G401 (cell line): ENCODE results near the gene GNB2. TPM values are rescaled to one million over a fixed set of nuclear protein-coding genes. Genes with fewer than 3 reads are reported as not detected.

ENCODE experiments used
- DNase-seq: peaks from one replicate; pipeline ENCODE4 v3.0.0-alpha.2; 2015; ENCODE audit warnings: low spot score
- in situ Hi-C: cut with HindIII; loops from 2 replicates; pipeline ENCODE4 v1.10.0; 2016; ENCODE audit warnings: low sequenced_read_pairs, mixed read lengths
- total RNA-seq: library from RNA; depleted of rRNA; stranded (reverse); fragments of >200 nt; shearing (Covaris generic); gene quantifications from 2 replicates; pipeline ENCODE4 v1.2.3, GENCODE V29; 2014

GNB2 gene
- total RNA-seq, 1 experiment from 2014 or later = 241 TPM

DNA sequence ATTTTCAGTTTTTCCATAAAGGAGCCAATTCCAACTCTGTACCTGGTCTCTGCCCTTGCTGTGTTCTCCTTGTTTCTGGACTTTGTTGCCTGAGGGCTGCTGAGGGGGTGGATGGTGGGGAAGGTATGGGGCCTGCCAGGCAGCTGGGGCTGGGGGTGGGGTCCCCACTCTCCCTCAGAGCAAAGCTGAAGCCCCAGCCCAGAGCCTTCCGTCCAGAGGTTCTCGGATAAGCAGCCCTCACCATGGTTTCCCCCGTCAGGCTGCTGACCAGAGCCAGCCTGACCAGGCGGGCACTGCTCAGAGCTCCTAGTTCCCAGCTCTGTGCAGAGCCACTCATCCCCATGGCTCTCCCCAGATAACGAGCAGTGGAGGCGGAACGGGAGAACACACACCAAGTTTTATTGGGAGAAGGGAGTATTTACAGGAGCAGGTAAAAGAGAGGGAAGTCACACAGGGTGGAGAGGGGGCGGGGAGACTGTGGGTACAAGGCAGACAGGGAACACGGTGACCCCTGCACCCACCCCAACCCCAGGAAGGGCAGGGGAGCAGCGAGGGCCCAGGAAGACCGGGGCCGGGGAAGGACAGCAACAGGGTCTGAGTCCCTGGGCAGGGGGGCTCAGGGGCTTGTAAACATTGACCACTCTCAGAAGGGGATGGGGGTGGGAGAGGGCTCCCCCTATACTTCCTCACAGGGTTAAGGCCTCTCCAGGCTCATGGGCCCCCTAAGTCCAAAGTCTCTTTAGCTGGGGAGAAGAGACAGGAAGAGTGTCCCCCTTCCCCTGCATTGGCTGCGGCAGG lies 5.8 kb downstream of the GNB2 start:
- DNase-seq = no peak
- in situ Hi-C loops = no loop called here

DNA sequence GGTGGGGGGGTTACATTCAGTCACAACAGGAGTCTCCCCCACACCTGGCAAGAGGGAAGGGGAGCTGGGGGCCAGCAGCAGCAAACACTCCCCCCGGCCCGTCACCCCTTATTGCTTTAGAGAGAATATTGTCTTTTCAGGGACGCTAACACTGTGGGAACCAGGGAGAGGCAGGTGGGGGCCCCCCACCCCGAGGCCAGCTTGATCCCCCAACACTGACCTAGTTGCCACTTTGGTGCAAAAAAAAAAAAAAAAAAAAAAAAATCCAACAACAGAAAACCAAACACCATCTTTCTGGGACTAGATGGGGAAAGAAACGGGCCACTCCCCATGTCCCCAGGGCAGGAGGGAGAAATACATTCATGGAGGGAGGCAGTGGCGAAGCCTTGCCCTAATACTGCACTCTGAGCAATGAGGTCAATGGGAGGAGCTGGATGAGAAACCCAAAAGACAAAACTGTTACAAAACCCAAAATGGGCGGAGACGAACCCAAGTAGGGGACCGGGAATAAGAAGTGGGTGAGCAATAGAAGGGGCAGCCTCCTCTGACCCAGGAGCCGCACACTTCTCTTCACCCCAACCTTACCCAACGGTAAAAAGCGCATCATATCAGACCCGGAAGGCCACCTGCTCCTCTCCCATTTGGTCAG lies 6.5 kb downstream of the GNB2 start:
- peak; percentile 46 for DNase-seq
- in situ Hi-C loops = no loop called here

DNA sequence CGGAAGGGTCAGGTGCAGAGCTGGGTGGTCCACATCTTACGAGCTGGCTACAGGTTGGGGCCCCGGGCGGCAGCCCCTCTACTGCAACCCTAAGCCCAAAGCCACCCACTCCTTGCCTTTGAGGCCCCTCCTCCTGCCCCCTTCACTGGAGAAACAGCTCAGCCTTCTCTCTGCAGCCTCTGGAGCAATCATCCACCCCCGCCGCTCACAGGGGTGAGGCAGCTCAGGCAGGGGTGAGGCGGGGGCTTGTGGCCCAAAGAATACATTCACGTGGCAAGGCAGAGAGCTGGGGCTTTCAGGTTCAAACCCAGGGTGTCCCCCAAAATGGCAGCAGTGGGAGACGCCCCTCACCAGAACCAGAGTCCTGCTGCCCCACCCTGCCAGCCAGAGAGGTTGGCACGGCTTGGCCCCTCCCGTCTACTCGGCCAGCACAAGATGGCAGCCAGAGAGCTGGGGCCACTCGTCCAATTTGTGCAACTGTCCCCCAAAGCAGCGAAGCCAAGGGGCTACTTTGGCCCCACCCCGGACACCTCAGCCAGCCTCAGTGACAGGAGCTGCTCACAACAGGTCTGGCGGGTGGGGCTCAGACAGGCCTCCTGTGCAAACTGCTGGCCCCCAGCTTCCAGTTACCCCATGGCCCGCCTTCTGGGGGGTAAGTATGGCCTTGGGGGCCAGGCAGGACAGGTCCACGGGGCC lies 7.2 kb downstream of the GNB2 start:
- no peak for DNase-seq
- in situ Hi-C loops = no loop called here

DNA sequence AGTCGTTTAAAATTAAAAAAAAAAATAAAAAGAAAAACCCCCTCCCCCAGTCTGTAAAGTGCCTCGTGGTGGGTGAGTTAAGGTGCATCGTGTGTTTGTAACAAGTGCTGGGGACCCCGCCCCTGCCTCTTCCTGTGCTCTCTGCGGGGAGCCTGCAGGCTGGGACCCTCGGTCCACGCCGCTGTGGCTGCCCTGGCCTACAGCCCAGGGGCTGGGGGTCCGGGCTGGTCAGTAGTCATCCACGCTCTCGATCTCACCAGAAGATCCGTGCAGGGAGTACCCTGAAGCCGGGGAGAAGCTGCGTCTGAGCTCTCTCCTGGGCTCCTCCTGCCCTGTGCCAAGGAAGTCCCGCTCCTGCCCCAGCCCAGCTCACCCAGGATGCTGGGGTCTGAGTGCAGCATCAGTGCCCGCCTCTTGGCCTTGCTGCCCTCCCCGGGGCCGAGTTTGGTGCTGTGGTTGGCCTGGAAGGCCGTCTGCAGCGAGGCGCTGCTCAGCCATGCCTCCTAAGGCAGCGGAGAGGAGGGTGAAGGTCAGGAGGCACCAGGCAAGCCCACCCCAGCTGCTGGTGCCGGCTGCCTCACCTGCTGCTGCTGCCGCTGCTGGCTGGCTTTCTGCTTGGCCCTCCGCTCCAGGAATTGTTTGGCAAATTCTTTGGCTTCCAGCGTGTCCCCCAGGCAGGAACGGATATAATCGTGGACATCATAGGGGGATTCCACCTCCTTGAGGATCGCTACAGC lies 8.1 kb downstream of the GNB2 start:
- no peak for DNase-seq
- in situ Hi-C loops = no loop called here

DNA sequence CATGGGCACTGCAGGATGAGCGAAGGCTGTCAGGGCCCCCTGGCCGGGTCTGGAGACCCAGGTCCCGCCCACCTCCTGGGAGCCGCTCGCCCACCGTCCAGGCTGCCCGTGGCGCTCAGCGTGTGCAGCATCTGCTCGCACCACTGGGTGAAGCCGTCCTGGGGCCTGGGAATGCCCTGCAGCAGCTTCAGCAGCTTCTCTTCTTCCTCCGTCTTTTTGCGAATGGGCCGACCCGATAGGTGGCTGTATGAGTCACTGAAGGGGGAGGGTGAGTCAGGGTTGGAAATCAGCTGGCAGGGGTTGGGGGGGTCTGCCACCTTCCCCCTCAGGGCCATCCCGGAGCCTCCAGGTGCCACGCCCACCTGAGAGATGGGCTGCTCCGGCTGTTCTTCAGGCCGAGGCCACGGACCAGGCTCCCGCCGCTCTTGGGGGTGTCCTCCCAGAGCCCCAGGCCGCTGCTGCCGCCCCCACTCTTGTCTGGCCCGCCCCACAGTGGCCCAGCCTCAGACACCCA lies 8.7 kb downstream of the GNB2 start:
- DNase-seq = no peak

DNA sequence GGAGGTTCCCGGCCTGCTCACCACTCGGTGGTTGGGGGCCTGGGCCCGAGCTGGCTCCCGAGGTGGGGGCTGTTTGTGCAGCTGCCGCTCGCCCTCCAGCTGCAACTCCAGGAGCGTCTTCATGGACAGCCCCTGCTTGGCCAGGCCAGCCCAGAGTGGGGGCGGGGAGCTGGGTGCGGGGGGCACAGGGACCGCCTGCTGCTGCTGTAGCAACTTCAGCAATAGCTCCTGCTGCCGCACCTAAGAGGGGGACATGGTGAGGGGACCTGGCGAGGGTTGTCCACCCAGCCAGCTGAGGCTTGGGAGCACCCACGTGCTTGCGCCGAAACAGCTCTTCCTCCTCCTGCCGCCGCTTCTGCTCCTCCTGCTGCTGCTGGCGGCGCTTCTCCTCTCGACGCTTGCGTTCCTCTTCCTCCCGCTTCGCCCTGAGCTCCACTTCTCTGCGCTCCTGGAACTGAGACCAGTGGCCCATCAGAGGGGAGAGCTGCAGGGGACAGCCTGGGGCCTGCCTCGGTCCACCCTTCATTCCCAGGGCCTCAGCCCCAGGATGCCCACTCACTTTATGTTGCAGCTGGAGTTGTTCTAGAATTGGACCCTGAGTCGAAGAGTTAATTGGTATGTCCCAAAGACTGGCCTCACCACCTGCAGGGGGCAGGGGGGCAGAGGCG lies 9.6 kb downstream of the GNB2 start:
- DNase-seq = no peak
- in situ Hi-C loops = no loop called here

More for the DNA sequence above, 8.7 kb downstream of the GNB2 start:
- in situ Hi-C loops = no loop called here

DNA sequence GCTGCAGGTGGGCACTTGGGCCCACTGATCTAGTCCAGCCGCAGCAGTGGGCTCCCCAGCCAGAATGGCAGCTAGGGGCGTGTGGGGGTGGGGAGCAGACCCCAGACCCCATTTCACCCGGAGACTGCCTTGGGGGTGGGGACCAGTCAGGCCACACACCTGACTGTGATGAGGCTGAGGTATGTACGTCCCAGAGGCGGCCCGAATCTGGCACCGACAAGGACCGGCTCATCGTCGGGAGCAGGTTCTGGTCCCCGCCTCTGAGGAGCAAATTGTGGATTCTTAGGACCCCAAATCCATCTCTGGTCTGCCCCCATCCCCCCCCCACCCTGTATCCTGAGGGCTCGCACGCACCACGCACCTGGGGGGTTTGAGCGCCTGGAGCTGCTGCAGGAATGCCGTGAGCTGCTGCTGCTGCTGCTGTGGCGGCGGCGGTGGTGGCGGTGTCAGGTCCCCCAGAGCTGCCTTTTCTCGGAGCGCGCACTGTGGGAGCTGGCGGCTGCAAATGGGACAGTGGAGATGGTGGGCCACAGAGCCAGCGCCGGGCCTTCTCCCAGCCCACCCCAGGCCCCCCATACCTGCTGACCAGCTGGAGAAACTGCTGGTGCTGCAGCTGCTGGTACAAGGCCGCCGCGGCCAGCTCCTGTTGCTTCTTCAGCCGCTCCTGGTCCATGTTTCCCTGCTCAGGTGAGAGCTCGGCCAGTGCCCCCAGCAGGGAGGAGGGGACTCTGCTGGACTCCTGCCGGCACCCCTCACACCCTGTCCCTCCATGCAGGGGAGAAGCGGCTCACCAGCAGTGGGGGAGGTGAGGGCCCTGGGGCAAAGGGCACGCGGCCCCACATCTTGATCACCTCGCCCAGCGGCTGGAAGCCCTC lies 10.4 kb downstream of the GNB2 start:
- in situ Hi-C loops = no loop called here
- no peak for DNase-seq

DNA sequence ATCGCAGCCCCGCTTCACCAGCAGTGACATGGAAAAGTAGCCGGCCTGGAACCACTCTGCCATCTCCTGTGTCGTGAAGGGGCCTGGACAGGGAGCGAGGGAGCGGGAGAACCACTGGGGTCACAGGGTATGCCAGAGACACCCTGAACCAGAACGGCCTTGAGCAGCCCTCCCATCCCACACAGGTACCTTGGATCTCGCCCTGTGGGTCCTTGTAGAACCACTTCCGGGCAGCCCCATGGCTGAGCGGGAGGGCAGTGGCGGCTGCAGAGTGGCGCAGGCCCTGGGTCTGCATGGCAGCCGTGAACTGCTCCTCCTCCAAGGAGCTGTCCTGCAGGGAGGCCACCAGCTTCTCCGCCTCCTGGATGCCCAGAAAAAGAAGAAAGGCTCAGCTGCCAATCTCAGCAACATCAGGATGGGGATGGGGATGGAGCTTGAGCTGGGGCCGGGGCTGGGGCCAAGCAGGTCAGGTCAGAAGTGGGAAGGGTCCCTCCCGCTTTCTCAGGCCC lies 11.0 kb downstream of the GNB2 start:
- in situ Hi-C loops = no loop called here

DNA sequence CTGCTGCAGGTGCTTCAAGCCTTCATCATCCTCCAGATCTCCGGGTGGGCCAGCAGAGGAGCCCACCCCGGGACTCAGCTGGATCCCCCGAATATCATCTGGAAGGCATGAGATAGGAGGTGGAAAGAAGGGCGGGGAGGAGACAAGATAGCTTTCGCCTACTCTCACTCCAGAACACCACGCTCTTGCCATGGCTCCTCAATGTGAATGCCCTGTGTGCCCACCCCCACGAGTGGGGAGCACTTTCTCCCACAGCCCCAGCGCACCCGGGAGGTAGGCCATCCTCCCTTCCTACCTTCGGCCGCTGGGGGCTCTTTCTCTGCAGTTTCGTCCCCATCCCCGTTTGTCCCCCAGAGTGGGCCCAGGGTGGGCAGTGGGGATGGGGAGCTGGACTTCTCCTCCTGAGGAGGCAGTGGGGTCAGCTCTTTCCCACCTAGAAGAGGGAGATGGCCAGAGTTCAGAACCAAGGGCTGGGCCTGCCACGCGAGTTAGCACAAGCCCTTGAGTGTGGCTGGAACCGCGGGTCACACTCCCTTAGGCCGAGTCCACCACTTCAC lies 11.6 kb downstream of the GNB2 start:
- DNase-seq = no peak
- in situ Hi-C loops = no loop called here

More for the DNA sequence above, 11.0 kb downstream of the GNB2 start:
- DNase-seq = no peak

DNA sequence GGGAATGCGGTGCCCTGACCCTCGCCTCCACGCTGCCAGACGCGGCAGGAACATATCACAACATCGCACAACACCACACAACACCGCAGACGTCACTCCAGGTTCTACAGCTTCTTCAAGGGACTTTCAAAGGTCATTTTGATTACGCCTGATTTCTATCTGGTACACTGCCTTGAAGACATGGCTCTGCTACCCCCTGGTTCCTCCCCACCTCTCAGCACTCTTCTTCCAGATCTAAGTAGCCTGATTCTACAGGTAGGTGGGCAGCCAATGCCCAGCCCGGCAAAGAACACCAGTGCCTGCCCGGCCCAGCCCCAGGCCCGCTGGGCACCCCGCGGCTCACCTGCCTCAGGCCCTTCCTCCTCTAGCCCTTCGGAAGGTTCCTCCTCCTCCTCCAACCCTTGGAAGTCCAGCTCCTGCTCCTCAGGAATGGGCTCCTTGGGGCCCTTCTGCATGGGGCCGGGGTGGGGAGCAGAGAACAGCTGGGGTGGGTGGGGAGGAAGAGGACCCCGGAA lies 12.1 kb downstream of the GNB2 start:
- no peak for DNase-seq
- in situ Hi-C loops = no loop called here

DNA sequence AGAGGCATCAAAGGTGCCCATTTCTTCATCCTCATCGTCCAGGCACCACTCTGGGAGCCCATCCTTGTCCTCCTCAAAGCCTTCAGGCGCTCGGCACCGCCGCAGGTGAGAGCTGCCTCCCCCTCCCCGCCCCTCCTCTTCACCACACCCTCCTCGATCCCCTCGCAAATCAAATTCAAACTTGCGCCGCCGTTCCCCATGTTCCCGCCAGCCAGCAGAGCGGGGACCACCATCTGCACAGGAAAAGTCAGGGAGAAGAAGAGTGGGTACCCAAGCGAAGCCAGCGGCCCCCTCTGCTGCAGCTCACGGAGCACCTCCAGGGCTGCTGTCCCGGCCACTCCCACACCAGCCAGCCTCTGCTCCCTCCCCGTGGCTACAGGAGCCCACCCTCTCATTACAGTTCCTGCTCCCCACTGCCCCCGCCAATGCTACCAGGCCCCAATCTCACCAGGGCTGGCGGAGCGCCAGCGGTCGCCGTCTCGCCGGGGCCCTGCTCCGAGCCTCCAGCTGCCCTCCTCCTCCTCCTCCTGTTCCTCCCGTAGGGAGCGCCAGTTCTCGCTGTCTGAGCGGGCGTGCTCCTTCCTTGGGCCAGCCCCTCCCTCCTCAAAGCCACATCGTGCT lies 12.8 kb downstream of the GNB2 start:
- no peak for DNase-seq
- in situ Hi-C loops = no loop called here

DNA sequence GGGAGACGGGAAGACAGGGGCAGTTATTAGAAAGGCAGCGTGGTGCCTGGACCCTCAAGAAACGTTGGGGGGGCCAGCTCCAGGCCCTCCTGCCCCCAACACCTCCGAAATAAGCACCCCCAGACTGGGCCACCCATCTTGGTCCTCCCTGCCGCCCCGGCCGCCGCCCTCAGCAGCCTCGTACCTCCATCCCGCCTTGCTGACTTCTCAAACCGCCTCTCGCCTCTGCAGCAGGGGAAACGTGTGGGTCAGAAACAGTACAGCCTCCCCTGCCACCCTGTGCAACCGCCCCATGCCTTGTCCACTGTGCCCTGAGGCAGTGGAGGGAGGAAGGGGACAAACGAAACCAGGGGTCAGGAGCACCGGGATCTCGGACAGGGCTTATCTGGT lies 13.3 kb downstream of the GNB2 start:
- DNase-seq = no peak
- in situ Hi-C loops = no loop called here

DNA sequence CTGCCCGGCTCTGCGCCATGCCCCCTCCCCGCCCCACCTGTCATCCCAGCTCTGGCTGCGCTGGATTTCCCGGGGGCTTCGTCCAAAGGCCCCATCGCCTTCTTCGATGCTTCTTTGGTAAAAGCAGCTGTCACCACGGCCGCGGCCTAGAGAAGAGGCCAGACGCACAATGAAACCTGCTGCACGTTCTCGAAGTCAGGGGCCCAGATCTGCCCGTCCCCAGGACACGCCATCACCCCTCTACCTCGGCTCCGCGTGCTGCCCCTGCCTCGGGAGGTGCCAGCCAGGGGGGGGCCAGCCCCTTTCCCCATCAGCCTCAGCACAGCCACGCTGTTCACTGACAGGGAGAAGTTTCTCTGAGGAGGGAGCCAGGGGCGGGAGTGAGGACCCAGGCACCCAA lies 13.7 kb downstream of the GNB2 start:
- DNase-seq = no peak
- in situ Hi-C loops = no loop called here

DNA sequence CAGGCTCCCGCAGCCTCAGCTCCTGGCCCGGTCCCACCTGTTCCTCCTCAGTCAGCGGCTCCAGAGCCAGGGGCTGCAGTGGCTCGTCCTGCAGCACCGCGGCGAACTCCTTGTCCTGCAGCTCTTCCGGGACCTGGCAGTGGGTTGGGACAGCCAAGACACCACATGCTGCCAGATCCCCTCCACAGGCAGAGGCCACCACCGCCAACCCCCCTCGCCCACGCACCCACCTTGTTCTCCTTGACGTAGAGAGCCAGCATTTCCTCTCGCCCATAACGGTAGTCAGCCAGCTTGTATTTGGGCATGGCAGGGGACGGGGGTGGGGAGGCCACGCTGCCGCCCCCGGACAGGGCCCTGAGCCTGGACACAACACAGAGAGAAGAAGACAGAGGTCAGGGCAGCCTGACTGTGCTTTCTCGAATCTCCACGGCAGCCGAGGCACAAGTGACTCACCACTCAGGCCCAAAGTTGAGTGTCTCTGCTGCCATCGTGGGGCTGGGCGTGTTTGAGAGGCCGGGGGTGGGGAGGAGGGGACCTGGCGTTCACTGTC lies 14.3 kb downstream of the GNB2 start:
- DNase-seq = no peak
- in situ Hi-C loops = no loop called here

DNA sequence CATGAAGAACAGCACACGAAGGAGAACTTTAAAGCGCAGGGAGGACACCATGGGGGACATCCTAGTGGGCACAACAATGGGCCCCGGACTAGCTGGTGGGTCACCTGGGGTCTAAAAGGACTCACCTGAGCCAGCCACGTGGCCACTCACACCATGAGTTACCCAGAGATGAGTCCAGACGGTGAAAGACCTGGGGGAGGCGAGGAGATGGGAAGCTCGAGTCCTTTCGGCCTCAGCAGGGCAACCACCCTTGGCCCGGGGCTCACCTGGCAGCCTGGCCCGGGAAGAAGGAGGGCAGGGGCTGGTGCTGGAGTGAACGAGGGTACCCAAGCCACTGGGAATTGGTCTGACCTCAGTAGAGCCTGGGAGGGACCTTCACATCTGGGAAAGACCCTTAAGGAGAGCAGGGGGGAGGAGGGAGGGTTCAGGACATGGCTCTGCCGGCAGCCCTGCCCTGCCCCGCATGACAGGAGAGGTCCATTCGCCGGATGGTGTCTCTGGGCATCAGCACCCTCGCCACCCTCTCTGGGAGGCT lies 14.9 kb downstream of the GNB2 start:
- DNase-seq = no peak
- in situ Hi-C loops = no loop called here
